GM12873 (cell line): ENCODE data around the gene NFATC2.

Experiments
- CTCF ChIP-seq: IDR thresholded peaks from 2 replicates; pipeline ENCODE4 v1.5.1; 2012; ENCODE audit warnings: low read depth, mild to moderate bottlenecking, moderate library complexity, low read length, control low read depth; ENCODE audit not compliant: insufficient read depth; ENCODE audit errors: missing control alignments

Gene NFATC2

GRCh38 chr20:51423290-51423667 is 119.2 kb downstream of the NFATC2 start:
- TF ChIP-seq CTCF = no peak

GRCh38 chr20:51422514-51423289 is 119.8 kb downstream of the NFATC2 start:
- no peak for TF ChIP-seq CTCF

- TF ChIP-seq CTCF = no peak
Measured at GRCh38 chr20:51420805-51421204, 121.7 kb downstream of the NFATC2 start.

GRCh38 chr20:51420111-51420510 is 122.4 kb downstream of the NFATC2 start:
- TF ChIP-seq CTCF = no peak

- no peak for TF ChIP-seq CTCF
Measured at GRCh38 chr20:51419646-51420045, 122.9 kb downstream of the NFATC2 start.

GRCh38 chr20:51419231-51419630 is 123.3 kb downstream of the NFATC2 start:
- TF ChIP-seq CTCF = no peak

GRCh38 chr20:51418137-51418529 is 124.4 kb downstream of the NFATC2 start:
- TF ChIP-seq CTCF = no peak
